Urothelium cell line (cell line): ENCODE results near the gene KANK4.

Experiments
- DNase-seq: peaks from one replicate; pipeline ENCODE4 v3.0.0; 2011; ENCODE audit warnings: low spot score, mixed read lengths
- FAIRE-seq: peaks from 2 replicates; lab custom pipeline; 2011; peaks lifted over from hg19 to GRCh38; lab: Jason Lieb, UNC

KANK4 gene

DNA sequence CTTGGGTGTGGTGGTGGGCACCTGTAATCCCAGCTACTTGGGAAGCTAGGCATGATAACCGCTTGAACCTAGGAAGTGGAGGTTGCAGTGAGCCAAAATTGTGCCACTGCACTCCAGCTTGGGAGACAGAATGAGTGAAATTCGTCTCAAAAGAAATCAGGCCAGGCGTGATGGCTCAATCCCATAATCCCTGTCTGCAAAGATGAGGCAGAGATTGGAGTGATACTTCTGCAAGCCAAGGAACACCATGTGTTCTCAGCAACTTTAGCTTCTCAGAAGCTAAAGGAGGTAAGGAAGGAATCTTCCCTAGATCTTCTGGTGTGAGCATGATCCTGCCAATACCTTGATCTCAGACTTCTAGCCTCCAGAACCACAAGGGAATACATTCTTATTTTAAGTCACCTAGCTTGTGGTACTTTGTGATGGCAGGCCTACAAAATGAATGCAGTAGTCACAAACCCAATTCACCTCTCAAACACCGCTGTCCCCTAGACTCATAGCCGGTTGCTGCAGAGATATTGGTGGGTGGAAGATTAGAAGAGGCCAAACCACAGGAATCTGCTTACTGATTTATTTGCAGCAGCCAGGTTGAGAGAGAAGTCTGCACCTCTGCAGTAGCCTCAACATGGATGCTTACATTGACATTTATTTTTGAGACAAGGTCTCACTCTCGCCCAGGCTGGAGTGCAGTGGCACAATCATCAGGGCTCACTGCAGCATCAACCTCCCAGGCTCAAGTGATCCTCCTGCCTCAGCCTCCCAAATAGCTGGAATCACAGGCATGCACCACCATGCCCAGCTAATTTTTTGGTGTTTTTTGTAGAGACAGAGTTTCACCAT lies 105.9 kb downstream of the KANK4 start:
- FAIRE-seq, result peak; percentile 59
- no peak for DNase-seq

DNA sequence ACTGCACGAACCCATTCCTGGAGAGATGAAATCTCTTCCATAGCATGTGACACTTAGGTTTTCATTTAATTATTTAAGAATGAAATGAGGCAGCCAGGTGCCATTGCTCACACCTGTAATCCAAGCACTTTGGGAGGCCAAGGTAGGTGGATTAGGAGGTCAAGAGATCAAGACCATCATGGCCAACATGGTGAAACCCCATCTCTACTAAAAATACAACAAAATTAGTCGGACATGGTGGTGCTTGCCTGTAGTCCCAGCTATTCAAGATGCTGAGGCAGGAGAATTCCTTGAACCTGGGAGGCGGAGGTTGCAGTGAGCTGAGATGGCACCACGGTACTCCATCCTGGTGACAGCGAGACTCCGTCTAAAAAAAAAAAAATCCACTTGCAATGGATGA lies 106.8 kb downstream of the KANK4 start:
- FAIRE-seq (no peak), DNase-seq (no peak)

DNA sequence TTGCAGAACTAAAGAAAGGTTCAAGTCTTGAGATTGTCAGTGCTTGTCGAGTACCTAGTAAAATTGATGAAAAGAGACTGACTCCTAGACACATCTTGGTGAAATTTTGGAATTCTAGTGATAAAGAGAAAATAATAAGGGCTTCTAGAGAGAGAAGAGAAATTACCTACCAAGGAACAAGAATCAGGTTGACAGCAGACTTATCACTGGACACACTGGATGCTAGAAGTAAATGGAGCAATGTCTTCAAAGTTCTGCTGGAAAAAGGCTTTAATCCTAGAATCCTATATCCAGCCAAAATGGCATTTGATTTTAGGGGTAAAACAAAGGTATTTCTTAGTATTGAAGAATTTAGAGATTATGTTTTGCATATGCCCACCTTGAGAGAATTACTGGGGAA lies 108.3 kb downstream of the KANK4 start:
- DNase-seq, result no peak

DNA sequence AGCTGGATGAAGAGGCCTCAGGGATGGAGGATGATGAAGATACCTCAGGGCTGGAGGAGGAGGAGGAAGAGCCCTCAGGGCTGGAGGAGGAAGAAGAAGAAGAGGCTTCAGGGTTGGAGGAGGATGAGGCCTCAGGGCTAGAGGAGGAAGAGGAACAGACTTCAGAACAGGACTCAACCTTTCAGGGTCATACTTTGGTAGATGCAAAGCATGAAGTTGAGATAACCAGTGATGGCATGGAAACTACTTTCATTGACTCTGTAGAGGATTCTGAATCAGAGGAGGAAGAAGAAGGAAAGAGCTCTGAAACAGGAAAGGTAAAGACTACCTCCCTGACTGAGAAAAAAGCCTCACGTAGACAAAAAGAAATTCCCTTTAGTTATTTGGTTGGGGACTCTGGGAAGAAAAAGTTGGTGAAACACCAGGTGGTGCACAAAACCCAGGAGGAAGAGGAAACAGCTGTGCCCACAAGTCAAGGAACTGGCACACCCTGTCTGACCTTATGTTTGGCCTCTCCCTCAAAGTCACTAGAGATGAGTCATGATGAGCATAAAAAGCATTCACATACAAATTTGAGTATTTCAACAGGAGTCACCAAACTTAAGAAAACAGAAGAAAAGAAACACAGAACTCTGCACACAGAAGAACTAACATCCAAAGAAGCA lies 109.2 kb downstream of the KANK4 start:
- FAIRE-seq, result no peak
- peak; percentile 33 for DNase-seq

More for the DNA sequence above, 108.3 kb downstream of the KANK4 start:
- FAIRE-seq, result no peak

DNA sequence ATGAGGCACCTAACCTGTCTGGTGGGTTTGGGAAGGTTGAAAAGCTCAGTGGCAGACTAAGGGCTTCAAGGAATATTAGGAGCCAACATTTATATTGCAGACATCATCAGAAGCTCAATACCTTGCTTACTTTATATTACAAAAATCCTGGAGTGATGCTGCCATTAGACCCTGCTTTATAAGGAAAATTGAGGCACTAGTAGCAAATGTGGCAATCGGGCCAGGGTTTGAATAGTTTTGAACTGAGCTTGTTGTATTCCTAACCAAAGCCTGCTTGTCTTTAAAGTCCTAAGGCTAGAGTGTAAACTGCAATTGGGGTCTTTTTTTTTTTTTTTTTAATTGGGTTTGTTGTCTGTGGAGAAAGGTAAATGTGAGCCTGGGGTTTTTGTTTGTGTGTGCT lies 110.3 kb downstream of the KANK4 start:
- DNase-seq (no peak), FAIRE-seq (no peak)

DNA sequence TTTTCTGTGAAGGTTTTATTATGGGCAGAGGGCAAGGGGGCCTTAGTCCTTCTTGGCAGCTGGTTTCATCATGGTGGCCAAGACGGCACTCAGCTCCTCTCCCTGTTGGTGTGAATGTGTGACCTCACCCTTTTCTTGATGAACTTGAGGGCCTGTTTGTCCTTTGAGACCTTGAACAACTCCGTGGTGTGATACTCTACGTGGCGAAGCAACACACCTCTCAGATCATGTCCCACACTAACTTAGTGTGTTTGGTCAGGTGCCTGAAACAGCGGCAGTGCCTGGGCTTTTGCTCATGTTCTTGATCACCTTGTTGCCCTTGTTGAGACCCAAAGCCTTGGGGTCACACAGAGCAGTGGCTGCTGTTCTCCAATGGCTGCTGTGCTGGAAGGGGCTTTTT lies 111.1 kb downstream of the KANK4 start:
- DNase-seq (no peak), FAIRE-seq (peak; percentile 9)

DNA sequence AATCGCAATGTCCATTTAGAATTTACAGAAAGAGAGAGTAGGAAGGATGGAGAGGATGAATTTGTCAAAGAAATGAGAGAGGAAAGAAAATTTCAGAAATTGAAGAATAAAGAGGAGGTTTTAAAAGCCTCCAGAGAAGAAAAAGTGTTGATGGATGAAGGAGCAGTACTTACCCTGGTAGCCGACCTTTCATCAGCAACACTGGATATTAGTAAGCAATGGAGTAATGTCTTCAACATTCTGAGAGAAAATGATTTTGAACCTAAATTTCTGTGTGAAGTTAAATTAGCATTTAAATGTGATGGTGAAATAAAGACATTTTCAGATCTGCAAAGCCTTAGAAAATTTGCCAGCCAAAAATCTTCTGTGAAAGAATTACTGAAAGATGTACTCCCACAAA lies 112.0 kb downstream of the KANK4 start:
- FAIRE-seq (no peak), DNase-seq (no peak)

DNA sequence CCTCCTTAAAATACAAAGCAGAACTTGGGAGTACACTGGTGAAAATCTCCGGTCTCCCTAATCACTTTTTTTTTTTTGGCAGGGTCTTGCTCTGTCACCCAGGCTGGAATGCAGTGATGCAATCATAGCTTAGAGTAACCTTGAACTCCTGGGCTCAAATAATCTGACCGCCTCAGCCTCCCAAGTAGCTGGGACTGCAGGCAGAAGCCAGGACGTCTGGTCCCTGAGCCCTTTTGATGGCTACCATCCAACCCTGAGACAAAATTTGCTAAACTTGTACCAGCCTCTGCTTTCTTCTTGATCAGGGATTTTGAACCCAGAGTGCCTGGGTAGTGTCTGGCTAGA lies 120.5 kb downstream of the KANK4 start:
- FAIRE-seq, result no peak

DNA sequence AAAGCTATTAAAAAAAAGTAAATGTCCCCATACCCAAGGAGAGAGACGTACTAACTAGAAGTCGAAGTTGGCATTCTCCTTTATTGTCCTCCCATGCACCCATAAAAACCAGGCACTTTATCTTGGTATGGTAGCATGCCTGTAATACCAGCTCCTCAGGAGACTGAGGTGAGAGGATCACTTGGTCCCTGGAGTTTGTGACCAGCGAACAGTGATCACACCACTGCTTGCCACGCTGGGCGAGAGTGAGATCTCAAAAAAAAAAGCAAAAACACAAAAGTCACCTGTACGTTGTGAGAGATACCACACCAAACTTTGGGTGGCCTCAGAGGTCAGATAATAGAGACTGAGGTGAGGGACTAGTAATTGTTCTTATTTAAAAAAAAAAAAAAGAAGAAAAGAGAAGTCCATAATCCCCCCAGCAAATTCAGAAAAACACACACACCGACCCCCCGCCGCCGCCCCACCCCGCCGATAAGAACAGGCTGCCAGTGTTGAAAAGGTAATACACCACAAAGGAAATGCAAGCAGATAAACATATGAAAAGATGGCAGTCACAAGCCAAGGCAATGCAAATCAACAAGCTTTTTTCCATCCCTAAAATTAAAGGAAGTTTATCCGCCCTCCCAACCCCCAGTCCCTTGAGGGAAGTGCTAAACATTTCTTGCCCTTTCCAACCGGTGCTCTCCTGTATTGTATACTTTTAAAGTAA lies 121.0 kb downstream of the KANK4 start:
- FAIRE-seq, result no peak
- DNase-seq, result no peak

More for the DNA sequence above, 120.5 kb downstream of the KANK4 start:
- DNase-seq, result no peak

DNA sequence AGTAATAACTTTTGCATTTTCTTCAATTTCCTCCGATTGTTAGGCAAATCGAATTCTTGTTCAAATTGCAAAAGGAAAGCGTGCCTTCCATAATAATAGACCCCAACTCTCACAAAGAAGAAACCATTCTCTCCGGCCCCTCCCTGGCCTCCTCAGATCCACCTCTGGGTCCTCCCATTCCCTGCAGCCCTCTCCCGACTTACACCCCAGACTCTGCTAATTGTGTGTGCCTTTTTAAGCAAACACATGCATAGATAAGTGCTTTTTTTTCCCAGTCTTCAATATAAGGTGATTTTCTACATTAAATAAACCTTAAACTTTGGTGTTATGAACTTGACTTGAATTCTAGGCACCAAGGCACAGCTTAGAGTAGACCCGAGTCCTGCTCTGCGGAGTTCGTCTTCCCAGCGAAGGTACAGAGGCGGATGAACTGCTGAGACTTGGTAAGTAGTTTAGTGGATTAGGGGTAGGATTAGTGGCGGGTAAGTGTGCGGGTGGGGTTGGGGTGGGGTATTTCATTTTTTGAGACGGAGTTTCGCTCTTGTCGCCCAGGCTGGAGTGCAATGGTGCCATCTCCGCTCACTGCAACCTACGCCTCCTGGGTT lies 123.0 kb downstream of the KANK4 start:
- FAIRE-seq (no peak), DNase-seq (no peak)

DNA sequence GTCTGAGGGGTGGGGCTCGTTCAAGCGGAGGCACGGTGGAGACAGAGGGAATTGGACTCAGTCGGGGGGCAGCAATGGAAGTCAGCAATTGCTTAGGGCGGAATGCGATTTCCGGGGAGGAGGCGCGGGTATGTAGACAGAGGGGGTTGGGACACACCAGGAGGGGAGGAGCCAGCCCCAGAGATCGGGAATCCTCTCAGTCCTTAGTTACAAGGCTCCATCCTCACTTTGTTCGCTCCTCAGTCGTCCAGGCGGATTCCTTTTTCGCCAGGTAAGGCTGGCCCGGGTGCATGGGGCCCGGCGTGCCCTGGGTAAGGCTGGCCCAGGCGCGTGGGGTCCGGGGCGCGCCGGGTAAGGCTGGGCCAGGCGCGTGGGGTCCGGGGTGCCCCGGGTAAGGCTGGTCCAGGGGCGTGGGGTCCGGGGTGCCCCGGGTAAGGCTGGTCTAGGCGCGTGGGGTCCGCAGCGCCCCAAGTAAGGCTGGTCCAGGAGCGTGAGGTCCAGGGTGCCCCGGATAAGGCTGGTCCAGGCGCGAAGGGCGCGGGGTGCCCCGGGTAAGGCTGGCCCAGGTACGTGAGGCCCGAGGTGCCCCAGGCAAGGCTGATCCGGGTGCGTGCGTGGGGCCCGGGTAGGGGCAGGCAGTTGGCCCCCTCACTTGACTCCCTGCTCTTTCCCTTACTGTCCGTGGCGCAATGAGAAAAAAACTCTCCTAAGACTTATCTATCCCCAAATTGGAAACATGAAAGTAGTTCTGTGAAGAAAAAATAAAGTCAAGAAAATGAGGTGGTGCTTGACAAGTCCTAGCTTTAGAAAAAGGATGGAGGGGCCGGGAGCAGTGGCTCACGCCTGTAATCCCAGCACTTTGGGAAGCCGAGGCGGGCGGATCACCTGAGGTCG lies 124.3 kb downstream of the KANK4 start, which contains the start of gene L1TD1:
L1TD1 (plus strand) TSS at position 199 of the 894 bp plus-strand sequence. CDS start 11,780 bp downstream, outside the sequence.
- FAIRE-seq (no peak), DNase-seq (no peak)

DNA sequence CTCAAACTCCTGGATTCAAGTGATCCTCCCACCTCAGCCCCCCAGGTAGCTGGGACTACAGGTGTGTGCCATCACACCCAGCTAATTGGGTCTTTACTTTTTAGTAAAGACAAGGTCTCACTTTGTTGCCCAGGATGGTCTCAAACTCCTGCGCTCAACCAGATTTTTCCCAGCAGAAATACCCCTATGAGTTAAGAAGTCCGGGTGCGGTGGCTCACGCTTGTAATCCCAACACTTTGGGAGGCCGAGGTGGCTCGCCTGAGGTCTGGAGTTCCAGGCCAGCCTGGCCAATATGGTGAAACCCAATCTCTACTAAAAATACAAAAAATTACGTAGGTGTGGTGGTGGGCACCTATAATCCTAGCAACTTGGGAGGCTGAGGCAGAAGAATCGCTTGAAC lies 131.1 kb downstream of the KANK4 start:
- FAIRE-seq (no peak), DNase-seq (no peak)

DNA sequence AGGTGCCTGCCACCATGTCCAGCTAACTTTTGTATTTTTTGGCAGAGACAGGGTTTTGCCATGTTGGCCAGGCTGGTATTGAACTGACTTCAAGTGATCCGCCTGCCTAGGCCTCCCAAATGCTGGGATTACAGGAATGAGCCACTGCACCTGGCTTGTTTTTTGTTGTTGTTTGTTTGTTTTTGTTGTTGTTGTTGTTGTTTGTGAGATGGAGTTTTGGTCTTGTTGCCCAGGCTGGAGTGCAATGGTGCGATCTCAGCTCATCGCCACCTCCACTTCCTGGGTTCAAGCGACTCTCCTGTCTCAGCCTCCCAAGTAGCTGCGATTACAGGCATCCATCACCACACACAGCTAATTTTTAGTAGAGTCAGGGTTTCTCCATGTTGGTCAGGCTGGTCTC lies 131.7 kb downstream of the KANK4 start:
- DNase-seq (no peak), FAIRE-seq (no peak)
